ENCODE measurements around the gene SCRN2.

DNA sequence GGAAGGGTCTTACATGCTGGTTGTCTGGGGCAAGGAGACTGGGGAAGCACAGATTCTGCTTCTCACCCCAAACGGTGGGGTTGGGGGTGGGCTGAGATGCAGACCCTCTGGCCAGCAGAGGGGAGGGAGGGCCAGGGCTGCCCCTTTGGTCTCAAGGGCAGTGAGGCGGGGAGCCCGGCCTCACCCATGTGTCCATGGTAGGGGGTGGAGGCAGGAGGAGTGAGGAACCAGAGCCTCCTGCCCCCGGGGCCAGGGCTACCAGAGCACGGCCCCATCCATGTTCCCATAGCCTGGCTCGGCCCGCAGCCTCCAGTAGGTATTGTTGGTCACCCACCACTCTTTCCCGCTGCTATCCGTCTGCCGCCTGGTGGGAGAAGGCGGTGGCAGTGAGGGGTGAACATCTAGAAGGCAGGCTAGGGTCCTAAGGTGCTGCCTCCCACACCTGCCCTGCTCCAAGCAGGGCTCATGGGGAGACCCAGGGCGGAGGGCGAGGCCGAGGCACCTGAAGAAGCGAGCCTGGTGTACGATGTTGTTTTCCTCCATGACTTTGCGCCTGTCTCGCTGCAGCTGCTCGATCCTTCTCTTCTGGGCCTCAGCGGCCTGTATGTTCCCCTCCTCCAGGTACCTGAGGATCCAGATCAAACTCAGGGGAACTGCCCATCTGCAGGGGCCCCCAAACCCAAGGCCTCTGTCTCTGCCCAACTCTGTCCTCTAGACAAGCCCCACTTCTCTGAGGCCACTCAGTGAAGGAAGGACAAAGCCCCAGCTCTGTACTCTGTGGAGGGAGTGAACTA is 32.8 kb downstream of the SCRN2 start:
- no peak for TF ChIP-seq POLR2A (IDR thresholded peaks at IDR 0.05)
- no peak for TF ChIP-seq POLR2AphosphoS5 (IDR thresholded peaks at IDR 0.05)

Measured in sigmoid colon (tissue), 4 donors.